BJ (cell line): ENCODE measurements around the gene ECSCR. TPM values are rescaled to one million over a fixed set of nuclear protein-coding genes. Genes with fewer than 3 reads are reported as not detected.
"Not testable (repeated sequence)": the region's sequence is repeated elsewhere in the genome, so short reads cannot be mapped to it uniquely, and the experiment has no call there.

Source experiments
- CTCF ChIA-PET: fragments of 350-600 bp; formaldehyde crosslinking; extraction: SDS; loops from one replicate; lab custom pipeline; 2021; ENCODE audit warnings: antibody characterized with exemption, inconsistent platforms; lab: Yijun Ruan, JAX
- POLR2A ChIA-PET: fragments of 300-600 bp; sonication (Branson Sonifier 250); formaldehyde crosslinking; extraction: SDS; loops from one replicate; lab custom pipeline; 2021; ENCODE audit warnings: antibody characterized with exemption; lab: Charles Lee
- DNase-seq: peaks from one replicate; pipeline ENCODE4 v3.0.0-alpha.2; 2011; ENCODE audit warnings: low read depth
- H3K27me3 ChIP-seq: 2 replicates; pipeline ENCODE4 v1.6.0; 2011; ENCODE audit warnings: low read length; ENCODE audit not compliant: control insufficient read depth, insufficient read depth
- H3K36me3 ChIP-seq: 2 replicates; pipeline ENCODE4 v1.5.1; 2011; ENCODE audit warnings: low read length; ENCODE audit not compliant: control insufficient read depth, insufficient read depth
- H3K4me3 ChIP-seq: 2 replicates; pipeline ENCODE4 v1.5.1; 2011; ENCODE audit warnings: low read depth, mild to moderate bottlenecking, control low read depth, low read length
- polyA minus RNA-seq: library from RNA; depleted of rRNA, polyadenylated mRNA; stranded (reverse); fragments of >200 nt; gene quantifications from 2 replicates; pipeline ENCODE4 v1.2.3, GENCODE V29; 2011; rRNA and poly(A)+ RNA removed
- polyA plus RNA-seq: library from polyadenylated mRNA; depleted of rRNA; stranded (reverse); fragments of >200 nt; gene quantifications from 2 replicates; pipeline ENCODE4 v1.2.3, GENCODE V29; 2011; rRNA removed
- TF ChIP-seq, protein P1 (sequence below): IDR thresholded peaks from 2 replicates; pipeline ENCODE4 v1.5.1; 2011; ENCODE audit warnings: low read depth, mild to moderate bottlenecking, control low read depth, inconsistent platforms, low read length, moderate library complexity; ENCODE audit not compliant: insufficient read depth

ECSCR gene, protein sequence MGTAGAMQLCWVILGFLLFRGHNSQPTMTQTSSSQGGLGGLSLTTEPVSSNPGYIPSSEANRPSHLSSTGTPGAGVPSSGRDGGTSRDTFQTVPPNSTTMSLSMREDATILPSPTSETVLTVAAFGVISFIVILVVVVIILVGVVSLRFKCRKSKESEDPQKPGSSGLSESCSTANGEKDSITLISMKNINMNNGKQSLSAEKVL
- polyA plus RNA-seq (0.37 and 0.38 TPM in 2 replicates), polyA minus RNA-seq (not detected in 2 replicates)

DNA sequence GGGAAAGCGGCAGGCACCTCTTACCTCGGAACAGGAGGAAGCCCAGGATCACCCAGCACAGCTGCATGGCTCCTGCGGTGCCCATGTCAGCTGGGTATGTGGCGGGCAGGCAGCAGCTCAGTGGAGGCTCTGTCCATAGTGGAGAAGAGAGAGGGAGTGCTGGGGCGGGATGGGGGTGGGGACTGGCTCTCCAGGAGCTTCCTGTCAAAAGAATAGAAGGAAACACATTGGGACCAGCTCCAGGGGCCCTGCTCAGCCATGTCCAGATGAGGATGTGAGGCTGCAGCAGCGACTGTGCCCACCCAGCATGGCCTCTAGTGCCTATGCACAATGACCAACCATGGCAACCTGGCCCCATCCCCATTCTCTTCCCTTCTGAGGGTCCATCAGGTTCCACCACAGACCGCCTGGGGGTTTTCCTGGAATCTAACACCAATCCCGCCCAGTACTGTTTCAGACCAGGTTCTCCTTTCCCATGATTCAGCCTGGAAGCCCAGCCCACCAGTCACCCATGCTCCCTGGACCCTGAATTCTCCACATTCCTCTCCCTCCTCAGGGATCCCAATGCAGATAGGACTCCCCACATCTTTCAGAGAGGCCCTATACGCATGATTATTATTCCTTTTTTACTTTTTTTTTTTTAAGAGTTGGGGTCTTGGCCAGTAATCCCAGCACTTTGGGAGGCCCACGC is at the start of gene ECSCR:
ECSCR (minus strand) TSS at position 158 of the 691 bp plus-strand sequence; CDS start at position 85, 73 bp downstream.
- no peak within 1 kb of the TSS for H3K4me3 ChIP-seq
- TF ChIP-seq, protein P1, sequence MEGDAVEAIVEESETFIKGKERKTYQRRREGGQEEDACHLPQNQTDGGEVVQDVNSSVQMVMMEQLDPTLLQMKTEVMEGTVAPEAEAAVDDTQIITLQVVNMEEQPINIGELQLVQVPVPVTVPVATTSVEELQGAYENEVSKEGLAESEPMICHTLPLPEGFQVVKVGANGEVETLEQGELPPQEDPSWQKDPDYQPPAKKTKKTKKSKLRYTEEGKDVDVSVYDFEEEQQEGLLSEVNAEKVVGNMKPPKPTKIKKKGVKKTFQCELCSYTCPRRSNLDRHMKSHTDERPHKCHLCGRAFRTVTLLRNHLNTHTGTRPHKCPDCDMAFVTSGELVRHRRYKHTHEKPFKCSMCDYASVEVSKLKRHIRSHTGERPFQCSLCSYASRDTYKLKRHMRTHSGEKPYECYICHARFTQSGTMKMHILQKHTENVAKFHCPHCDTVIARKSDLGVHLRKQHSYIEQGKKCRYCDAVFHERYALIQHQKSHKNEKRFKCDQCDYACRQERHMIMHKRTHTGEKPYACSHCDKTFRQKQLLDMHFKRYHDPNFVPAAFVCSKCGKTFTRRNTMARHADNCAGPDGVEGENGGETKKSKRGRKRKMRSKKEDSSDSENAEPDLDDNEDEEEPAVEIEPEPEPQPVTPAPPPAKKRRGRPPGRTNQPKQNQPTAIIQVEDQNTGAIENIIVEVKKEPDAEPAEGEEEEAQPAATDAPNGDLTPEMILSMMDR = no peak
- POLR2A ChIA-PET = no interaction called here
- no peaks in the 10 kb centered on the region for H3K27me3 ChIP-seq
- DNase-seq = no peak
- H3K36me3 ChIP-seq = no peaks in the 10 kb centered on the region
- CTCF ChIA-PET = interaction anchor here (0.7 kb wide), 1 partner anchor 33 kb away, joined by 3 read pairs; no protein-coding TSS in a partner anchor

- H3K36me3 ChIP-seq, H3K4me3 ChIP-seq, DNase-seq, POLR2A ChIA-PET, H3K27me3 ChIP-seq: not testable (repeated sequence)
- CTCF ChIA-PET = interaction anchor here (5.0 kb wide), 1 partner anchor 8 kb away, joined by 21 read pairs; no protein-coding TSS in a partner anchor
Measured at GRCh38 chr5:139504722-139505121, 42.2 kb upstream of the ECSCR start.

GRCh38 chr5:139503879-139504278 is 41.3 kb upstream of the ECSCR start:
- DNase-seq, H3K4me3 ChIP-seq, POLR2A ChIA-PET, H3K27me3 ChIP-seq, H3K36me3 ChIP-seq: not testable (repeated sequence)
- CTCF ChIA-PET = interaction anchor here (0.7 to 5.0 kb wide), 2 partner anchors 9 to 19 kb away, joined by 3 to 21 read pairs; no protein-coding TSS in a partner anchor

DNA sequence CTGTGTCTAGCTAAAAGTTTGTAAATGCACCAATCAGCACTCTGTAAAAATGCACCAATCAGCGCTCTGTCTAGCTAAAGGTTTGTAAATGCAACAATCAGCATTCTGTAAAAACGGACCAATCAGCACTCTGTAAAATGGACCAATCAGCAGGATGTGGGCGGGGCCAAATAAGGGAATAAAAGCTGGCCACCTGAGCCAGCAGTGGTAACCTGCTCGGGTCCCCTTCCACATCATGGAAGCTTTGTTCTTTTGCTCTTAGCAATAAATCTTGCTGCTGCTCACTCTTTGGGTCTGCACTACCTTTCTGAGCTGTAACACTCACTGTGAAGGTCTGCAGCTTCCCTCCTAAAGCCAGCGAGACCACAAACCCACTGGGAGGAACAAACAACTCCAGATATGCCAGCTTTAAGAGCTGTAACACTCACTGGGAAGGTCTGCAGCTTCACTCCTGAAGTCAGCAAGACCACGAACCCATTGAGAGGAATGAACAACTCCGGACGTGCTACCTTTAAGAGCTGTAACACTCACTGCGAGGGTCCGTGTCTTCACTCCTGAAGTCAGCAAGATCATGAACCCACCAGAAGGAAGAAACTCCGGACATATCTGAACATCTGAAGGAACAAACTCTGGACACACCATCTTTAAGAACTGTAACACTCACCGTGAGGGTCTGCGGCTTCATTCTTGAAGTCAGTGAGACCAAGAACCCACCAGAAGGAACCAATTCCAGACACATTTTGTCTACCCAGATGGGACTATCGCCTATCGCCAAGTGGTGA is 40.7 kb upstream of the ECSCR start:
- H3K27me3 ChIP-seq, DNase-seq, POLR2A ChIA-PET, H3K36me3 ChIP-seq, H3K4me3 ChIP-seq: not testable (repeated sequence)
- CTCF ChIA-PET = interaction anchor here (0.6 to 5.0 kb wide), 4 partner anchors 10 to 658 kb away, joined by 3 to 21 read pairs (median 4); no protein-coding TSS in a partner anchor

DNA sequence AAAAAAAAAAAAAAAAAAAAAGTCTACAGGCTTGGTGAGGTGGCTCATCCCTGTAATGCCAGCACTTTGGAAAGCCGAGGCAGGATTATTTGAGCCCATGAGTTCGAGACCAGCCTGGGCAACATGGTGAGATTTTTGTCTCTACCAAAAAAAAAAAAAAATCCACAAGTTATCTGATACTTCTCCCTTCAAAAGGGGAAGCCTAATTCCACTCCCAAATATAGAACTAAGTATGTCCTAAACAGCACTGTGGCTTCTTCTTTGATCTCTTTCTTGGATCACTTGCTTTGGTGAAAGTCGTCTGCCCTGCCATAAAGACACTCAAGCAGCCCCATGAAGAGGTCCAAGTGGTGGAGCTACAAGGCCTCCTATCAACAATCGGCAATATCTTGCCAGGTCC is 38.8 kb upstream of the ECSCR start:
- CTCF ChIA-PET = interaction anchor here (5.0 kb wide), 1 partner anchor 12 kb away, joined by 21 read pairs; no protein-coding TSS in a partner anchor
- Histone ChIP-seq H3K27me3 (no peaks in the 10 kb centered on the region), H3K36me3 (no peaks in the 10 kb centered on the region), H3K4me3 (no peak overlapping the region)
- no peak for DNase-seq
- POLR2A ChIA-PET = no interaction called here
- TF ChIP-seq, protein P1 = no peak

GRCh38 chr5:139495638-139496435 is 33.3 kb upstream of the ECSCR start:
- ChIA-PET POLR2A (interaction anchor here (0.6 kb wide), 1 partner anchor 153 kb away, joined by 3 read pairs; no protein-coding TSS in a partner anchor), CTCF (interaction anchor here (0.6 to 6.1 kb wide), 9 partner anchors 10 to 75 kb away, joined by 3 to 30 read pairs (median 4); partner anchors contain the start of gene STING1)
- no peak for DNase-seq
- Histone ChIP-seq H3K36me3 (no peaks in the 10 kb centered on the region), H3K4me3 (no peak overlapping the region), H3K27me3 (no peaks in the 10 kb centered on the region)
- TF ChIP-seq, protein P1 = no peak
